Muscle of arm (tissue), 12 donors: ENCODE results near the gene RNF126. TPM values are rescaled to one million over a fixed set of nuclear protein-coding genes. Genes with fewer than 3 reads are reported as not detected.
A peak's percentile ranks its signal among the peaks of the same experiment; 100 is the strongest.

Experiments used
- DNase-seq: peaks from one replicate; pipeline ENCODE4 v3.0.0-alpha.2; 2013
- polyA plus RNA-seq, 12 donors: library from polyadenylated mRNA; unstranded; fragments of 120-200 nt; gene quantifications; one replicate each; pipeline ENCODE4 v1.2.1, GENCODE V29; 2013; ENCODE audit not compliant: insufficient read length in 12 of 12

Gene RNF126
- polyA plus RNA-seq, 12 donors, result 17.8 to 52.8 (median 19.0) TPM; not detected in 1

- DNase-seq, result no peak
Measured at GRCh38 chr19:648904-649801, 13.9 kb downstream of the RNF126 start.

DNA sequence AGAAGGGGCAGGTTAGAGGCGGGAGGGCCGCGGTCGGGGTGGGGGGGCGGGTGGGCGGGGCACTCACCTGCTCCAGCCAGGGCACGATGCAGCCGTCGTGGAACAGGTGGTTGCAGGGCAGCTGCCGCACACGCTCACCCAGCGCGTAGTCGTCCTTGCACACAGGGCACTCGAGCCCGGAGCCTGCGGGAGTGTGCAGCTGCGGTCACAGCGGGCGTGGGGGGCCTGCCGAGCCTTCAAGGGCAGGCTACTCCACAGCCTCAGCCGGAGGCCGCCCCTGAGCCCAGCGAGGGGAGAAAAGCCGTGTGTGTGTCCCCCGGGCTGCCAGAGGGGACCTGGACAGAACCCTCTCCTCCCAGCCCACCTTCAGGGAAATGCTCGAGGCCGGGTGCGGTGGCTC lies 14.7 kb downstream of the RNF126 start:
- DNase-seq, result no peak

DNA sequence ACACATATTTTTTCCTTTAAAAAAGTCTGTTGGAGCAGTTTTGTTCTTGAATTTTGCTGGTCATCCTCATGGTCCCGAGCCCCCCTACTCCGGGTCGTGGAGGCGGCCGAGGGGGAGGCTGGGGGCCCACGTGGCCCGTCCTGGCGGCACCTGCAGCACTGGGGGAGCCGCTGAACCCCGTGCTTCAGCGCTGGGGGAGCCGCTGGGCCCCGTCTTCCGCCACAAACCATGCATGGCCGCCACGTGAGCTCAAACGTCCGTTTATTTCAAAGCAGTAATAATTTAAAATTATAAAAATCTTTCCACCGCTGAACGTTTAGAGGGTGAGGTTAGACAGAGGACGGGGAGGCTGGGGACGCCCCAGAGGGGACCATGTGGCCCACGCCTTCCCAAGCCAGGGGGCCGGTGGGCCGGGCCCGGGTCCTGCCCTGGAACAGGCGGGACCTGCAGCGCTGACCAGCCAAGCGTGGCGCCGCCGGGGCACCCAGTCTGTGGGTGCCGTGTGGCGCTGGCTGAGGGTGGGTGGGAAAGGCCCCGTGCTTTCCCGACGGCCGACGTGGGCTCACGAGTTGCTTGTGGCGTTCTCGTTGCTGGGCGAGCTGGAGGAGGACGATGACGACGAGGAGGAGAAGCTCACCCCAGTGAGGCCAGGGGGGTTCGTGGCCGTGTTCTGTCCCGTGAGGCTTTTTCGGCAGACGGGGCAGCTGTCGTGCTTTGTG lies 15.3 kb downstream of the RNF126 start:
- no peak for DNase-seq

DNA sequence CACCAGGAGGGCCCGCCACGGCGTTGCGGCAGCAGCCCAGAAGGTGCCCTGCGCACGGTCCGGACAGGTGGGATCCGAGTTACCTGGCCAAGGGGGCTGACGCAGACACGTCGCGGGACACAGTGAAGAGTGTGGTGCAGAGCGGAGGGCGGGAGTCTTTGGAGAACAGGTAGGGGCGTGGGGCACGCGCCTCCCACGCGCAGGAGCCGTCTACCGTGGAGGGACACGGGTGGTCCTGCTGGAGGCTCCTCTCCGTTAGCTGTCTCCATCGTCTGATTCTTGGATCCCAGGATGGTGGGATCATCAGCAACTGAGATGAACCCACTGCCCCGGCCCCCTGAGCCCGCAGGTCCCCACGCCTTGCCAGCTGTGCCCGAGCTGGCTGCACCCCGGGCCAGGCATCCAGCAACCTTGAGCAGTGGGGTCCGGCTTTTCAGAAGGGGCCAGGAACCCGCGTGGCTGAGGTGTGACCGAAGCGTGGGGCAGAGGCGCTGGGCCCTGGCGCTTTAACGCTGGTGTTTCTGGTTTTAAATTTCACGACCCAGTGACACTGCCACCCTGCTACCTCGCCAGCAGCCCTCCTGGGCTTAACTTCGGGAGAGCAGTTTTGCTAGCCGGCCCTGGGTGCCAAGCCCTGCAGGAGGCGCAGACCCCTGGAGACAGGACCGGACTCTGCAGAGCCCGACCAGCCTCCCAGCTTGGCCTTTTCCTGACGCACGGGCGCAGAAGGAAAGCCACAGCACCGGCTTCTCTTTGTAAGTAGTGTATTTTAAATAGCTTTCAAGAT lies 16.0 kb downstream of the RNF126 start:
- no peak for DNase-seq

GRCh38 chr19:645912-646778 lies 16.9 kb downstream of the RNF126 start:
- no peak for DNase-seq

- DNase-seq, result no peak
Measured at GRCh38 chr19:644789-645188, 18.2 kb downstream of the RNF126 start.

DNA sequence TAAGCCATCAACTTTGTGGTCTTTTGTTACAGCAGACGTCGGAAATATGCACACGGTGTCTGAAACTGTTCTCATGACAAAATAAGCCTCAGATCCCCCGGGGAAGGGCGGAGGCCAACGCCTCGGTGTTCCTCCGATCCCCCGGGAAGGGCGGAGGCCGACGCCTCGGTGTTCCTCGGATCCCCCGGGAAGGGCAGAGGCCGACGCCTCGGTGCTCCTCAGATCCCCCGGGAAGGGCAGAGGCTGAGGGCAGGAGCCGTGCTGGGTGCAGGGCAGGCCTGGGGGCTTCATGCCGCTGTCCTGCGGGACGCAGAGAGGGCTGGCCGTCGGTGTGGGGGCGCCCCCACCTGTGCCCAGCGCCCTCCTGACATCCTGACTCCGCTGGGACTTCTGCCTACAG lies 18.7 kb downstream of the RNF126 start:
- no peak for DNase-seq

DNA sequence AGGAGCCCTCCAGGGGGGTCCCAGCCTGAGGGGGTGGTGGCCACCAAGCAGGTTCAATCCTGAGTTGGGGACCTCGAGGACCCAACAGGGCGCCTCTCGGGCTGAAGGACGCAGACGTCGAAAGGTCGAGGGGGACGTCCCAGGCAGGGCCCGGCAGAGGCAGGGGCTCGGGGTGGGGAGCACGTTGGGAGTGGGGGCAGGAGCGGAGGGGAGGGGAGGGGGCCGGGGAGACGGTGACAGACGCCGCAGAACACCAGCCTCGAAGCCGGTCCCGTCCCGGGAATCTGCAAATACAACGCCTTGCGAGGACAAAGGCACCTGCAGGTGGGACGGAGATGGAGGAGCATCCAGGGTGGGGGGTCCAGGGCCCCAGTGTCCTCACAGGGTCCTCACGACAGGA lies 19.3 kb downstream of the RNF126 start:
- DNase-seq, result no peak

GRCh38 chr19:642767-643727 lies 20.0 kb downstream of the RNF126 start:
- DNase-seq, result no peak

- no peak for DNase-seq
Measured at GRCh38 chr19:641702-642101, 21.3 kb downstream of the RNF126 start.

- DNase-seq, result no peak
Measured at GRCh38 chr19:640606-641189, 22.3 kb downstream of the RNF126 start.

GRCh38 chr19:640161-640558 lies 22.9 kb downstream of the RNF126 start:
- no peak for DNase-seq

- DNase-seq, result peak; percentile 77
Measured at GRCh38 chr19:639253-640160, 23.5 kb downstream of the RNF126 start, which contains the start of gene FGF22. Gene FGF22 (plus strand): TSS chr19:639879. CDS start chr19:639926, 47 bp downstream.

DNA sequence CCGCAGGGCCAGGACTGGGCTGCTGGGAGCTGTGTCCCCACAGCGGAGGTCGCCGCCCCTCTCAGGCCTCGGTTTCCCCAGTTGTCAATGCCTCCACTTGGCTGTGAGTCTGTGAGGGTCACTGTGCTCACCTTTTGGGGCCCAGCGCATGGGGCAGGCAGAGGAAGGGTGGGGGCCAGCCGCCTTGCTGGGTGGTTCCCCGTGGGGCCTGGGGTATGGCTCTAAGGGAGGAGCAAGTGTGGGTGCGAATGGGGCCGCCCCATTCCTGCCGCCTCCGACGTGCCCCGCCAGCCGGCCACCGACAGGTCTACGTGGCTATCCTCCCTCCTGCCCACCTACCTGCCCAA lies 24.1 kb downstream of the RNF126 start:
- no peak for DNase-seq

DNA sequence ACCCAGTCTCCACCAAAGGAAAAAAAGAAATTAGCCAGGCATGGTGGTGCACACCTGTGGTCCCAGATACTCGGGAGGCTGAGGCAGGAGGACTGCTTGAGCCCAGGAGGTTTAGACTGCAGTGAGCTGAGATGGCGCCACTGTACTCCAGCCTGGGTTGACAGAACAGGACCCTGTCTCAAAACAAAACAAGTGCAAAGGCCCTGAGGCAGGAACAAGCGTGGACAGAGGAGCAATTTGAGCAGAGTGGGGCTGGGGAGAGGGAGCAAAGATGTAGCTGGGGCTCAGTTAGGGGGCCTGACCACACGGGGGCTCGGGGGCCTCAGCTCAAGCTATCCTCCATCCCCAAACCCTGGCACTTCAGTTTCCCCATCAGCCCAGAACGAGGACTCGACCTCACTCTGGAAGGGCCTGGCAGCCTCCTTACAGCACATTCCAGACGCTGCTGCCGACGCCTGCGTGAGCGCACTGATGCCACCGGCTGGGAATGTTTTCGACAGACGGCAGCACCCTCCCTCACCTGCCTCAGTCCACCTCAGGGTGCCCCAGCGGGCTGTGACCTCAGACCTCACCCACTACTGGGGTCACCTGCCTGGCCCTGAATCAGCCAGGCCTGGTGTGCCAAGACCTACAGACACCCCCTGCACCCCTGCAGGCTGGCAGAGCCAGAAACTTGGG lies 27.9 kb downstream of the RNF126 start:
- no peak for DNase-seq

DNA sequence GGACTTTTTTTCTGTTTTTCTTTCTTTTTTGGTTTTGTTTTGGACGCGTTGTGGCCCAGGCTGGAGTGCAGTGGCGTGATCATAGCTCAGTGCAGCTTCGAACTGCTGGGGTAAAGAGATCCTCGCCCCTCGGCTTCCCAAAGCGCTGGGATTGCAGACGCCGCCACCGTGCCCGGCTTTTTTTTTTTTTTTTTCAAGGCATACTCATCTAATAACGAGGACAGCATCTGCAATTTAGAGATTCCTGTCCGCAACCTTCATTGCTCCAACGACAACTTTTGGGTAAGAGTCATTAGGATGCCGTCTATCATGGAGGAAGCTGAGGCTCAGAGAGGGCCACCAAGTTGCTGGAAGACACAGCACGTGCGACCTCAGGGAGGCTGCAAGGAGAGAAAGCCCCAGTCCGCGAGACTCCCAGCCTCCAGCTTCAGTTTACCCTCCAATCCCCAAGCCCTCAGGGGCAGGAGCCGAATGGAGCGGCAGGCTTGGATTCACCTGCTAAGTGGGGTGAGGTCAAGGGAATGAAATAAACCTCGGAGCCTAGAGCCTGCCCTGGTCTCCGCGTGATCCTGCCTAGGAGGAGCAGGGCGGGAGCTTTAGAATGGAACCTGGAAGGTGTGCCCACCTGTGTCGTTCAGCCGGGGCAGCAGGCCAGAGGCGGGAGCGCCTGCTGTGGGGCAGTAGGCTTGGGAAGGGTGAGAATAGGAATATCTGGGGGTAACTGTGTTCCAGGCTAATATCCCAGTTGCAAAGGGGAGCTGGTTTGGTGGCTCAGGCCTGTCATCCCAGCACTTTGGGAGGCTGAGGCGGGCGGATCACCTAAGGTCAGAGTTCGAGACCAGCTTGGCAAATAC lies 29.0 kb downstream of the RNF126 start:
- no peak for DNase-seq
